Right ventricle myocardium inferior (tissue), 1 donor: ENCODE measurements around the gene ACYP2. TPM values are rescaled to one million over a fixed set of nuclear protein-coding genes. Genes with fewer than 3 reads are reported as not detected.
"Not testable (repeated sequence)": the region's sequence is repeated elsewhere in the genome, so short reads cannot be mapped to it uniquely, and the experiment has no call there.

Experiments used
- ATAC-seq: fragments of 200-7000 bp; cut with Tn5 transposase; one replicate; pipeline ENCODE4 v1.9.1; 2020; ENCODE audit warnings: mild to moderate bottlenecking, moderate library complexity
- DNase-seq: peaks from one replicate; pipeline ENCODE4 v3.0.0; 2021; ENCODE audit errors: missing footprints
- intact Hi-C: fragments of 100-400 bp; cut with DNase I; formaldehyde crosslinking; loops from one replicate; pipeline ENCODE4 v1.11.0; 2022
- total RNA-seq: library from RNA; stranded (reverse); fragmentation: NEBNext Ultra II Directional; extraction: Animal tissue kit (Norgen Biotek cat#: 25700); gene quantifications from one replicate; pipeline ENCODE4 v1.2.1, GENCODE V29; 2021
- donor health status: DM: no; HTN: yes; CAD: no; lungs with severe emphysema.

Gene ACYP2
- total RNA-seq, 1 donor from 2014 or later: 62.6 TPM

GRCh38 chr2:54092940-54093339 lies 22.5 kb upstream of the ACYP2 start:
- DNase-seq: no peak
- intact Hi-C loops: no loop called here
- no peak for ATAC-seq

GRCh38 chr2:54095406-54095805 lies 20.0 kb upstream of the ACYP2 start:
- intact Hi-C loops, ATAC-seq, DNase-seq: not testable (repeated sequence)

GRCh38 chr2:54096141-54096540 lies 19.3 kb upstream of the ACYP2 start:
- DNase-seq, intact Hi-C loops, ATAC-seq: not testable (repeated sequence)

GRCh38 chr2:54097124-54097523 lies 18.3 kb upstream of the ACYP2 start:
- no peak for DNase-seq
- intact Hi-C loops: no loop called here
- no peak for ATAC-seq

GRCh38 chr2:54099370-54099769 lies 16.0 kb upstream of the ACYP2 start:
- no peak for ATAC-seq
- intact Hi-C loops: no loop called here
- no peak for DNase-seq

GRCh38 chr2:54099829-54100585 lies 15.4 kb upstream of the ACYP2 start:
- DNase-seq (no peak), ATAC-seq (no peak)
- intact Hi-C loops: loop anchor here (10.0 kb wide), 1 partner anchor 605 kb away; no protein-coding TSS in a partner anchor

- DNase-seq: no peak
- no peak for ATAC-seq
- intact Hi-C loops: loop anchor here (10.0 kb wide), 1 partner anchor 604 kb away; no protein-coding TSS in a partner anchor
Observed at GRCh38 chr2:54100772-54101171, 14.6 kb upstream of the ACYP2 start.

GRCh38 chr2:54103454-54104314 lies 11.7 kb upstream of the ACYP2 start:
- intact Hi-C loops: loop anchor here (10.0 kb wide), 1 partner anchor 601 kb away; no protein-coding TSS in a partner anchor
- no peak for DNase-seq
- ATAC-seq: peak; percentile 67

- DNase-seq (no peak), ATAC-seq (peak; percentile 52)
- intact Hi-C loops: loop anchor here (5.0 to 10.0 kb wide), 2 partner anchors 598 to 730 kb away; no protein-coding TSS in a partner anchor
Observed at GRCh38 chr2:54106631-54107454, 8.6 kb upstream of the ACYP2 start.

- intact Hi-C loops: loop anchor here (5.0 to 10.0 kb wide), 2 partner anchors 597 to 730 kb away; no protein-coding TSS in a partner anchor
- DNase-seq: no peak
- ATAC-seq: no peak
Observed at GRCh38 chr2:54107455-54107764, 8.0 kb upstream of the ACYP2 start.

GRCh38 chr2:54107903-54108615 lies 7.4 kb upstream of the ACYP2 start:
- ATAC-seq: no peak
- intact Hi-C loops: loop anchor here (5.0 to 10.0 kb wide), 2 partner anchors 597 to 729 kb away; no protein-coding TSS in a partner anchor
- DNase-seq: no peak

- intact Hi-C loops: loop anchor here (5.0 to 10.0 kb wide), 2 partner anchors 595 to 727 kb away; no protein-coding TSS in a partner anchor
- no peak for DNase-seq
- no peak for ATAC-seq
Observed at GRCh38 chr2:54109848-54110247, 5.6 kb upstream of the ACYP2 start.

- DNase-seq, ATAC-seq, intact Hi-C loops: not testable (repeated sequence)
Observed at GRCh38 chr2:54114479-54114878, 936 bp upstream of the ACYP2 start.

- ATAC-seq: no peak
- intact Hi-C loops: loop anchor here (5.0 kb wide), 2 partner anchors 407 to 607 kb away; partner anchors contain the start of gene EML6
Observed at GRCh38 chr2:54114936-54115283, 505 bp upstream of the ACYP2 start.

GRCh38 chr2:54116598-54116997 lies 1.2 kb downstream of the ACYP2 start:
- not testable (repeated sequence) for ATAC-seq, DNase-seq
- intact Hi-C loops: loop anchor here (5.0 kb wide), 2 partner anchors 406 to 606 kb away; partner anchors contain the start of gene EML6

More at GRCh38 chr2:54114936-54115283, 505 bp upstream of the ACYP2 start:
- no peak for DNase-seq

- no peak for DNase-seq
- intact Hi-C loops: loop anchor here (10.0 kb wide), 1 partner anchor 384 kb away; no protein-coding TSS in a partner anchor
- ATAC-seq: no peak
Observed at GRCh38 chr2:54120950-54121349, 5.5 kb downstream of the ACYP2 start.

- ATAC-seq: no peak
- intact Hi-C loops: loop anchor here (10.0 kb wide), 1 partner anchor 382 kb away; no protein-coding TSS in a partner anchor
- DNase-seq: no peak
Observed at GRCh38 chr2:54122171-54122935, 6.9 kb downstream of the ACYP2 start.
